ENCODE results near the gene PSMG2.

Gene PSMG2, protein sequence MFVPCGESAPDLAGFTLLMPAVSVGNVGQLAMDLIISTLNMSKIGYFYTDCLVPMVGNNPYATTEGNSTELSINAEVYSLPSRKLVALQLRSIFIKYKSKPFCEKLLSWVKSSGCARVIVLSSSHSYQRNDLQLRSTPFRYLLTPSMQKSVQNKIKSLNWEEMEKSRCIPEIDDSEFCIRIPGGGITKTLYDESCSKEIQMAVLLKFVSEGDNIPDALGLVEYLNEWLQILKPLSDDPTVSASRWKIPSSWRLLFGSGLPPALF

DNA sequence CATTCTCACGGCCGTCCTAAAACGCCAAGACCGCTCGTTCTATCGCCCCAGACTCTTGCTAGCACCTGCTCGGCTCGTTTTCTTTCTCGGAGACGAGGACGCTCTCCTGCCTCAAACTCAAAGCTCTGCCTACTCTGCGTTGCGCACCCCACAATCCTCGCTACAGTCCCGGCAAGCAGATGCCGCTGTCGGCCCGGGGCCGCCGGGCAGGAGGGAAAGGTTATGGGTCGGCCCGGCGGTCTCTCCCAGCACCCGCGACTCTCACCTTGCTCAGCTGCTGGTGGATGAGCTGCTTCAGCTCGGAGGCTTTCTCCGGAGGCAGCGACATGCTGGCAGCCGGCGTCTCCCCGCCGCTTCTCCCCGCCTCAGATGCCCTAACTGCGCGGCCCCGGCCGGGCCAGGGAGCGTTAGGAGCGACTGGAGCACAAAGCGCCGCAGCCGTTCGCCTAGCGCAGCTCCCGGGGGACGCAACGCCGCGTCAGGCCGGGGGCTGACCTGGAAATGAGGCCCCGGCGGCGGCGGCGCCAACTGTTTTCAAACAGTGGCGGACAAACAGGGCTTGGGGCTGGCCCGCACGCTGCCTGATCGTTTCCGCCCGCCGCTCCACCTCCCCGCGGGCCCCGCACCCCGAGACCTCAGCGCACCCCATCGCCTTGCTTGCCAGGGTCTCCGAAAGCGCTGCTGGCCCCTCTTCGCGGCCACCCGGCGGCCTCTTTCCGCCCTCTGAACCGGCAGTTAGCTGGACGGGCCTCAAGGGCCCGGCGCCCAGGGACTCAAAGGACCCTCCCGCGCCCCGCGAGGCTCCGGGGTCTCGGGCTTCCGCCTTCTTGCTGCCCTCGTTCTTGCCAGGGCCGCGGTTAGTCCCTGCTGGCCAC lies at the start of gene PSMG2, which contains the start of gene CEP76:
Gene PSMG2 (plus strand): TSS at position 822 of the 875 bp plus-strand sequence. CDS start 66 bp downstream, outside the sequence.
Gene CEP76 (minus strand): TSS at position 503 of the 875 bp plus-strand sequence. CDS start 175 bp downstream, at position 328.
- TF ChIP-seq, protein P1, sequence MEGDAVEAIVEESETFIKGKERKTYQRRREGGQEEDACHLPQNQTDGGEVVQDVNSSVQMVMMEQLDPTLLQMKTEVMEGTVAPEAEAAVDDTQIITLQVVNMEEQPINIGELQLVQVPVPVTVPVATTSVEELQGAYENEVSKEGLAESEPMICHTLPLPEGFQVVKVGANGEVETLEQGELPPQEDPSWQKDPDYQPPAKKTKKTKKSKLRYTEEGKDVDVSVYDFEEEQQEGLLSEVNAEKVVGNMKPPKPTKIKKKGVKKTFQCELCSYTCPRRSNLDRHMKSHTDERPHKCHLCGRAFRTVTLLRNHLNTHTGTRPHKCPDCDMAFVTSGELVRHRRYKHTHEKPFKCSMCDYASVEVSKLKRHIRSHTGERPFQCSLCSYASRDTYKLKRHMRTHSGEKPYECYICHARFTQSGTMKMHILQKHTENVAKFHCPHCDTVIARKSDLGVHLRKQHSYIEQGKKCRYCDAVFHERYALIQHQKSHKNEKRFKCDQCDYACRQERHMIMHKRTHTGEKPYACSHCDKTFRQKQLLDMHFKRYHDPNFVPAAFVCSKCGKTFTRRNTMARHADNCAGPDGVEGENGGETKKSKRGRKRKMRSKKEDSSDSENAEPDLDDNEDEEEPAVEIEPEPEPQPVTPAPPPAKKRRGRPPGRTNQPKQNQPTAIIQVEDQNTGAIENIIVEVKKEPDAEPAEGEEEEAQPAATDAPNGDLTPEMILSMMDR (IDR thresholded peaks at IDR 0.05; ENCODE audit: low read depth, low read length, missing control alignments), result no peak
- DNase-seq (ENCODE audit: low read depth), result peak; percentile 68
- in situ Hi-C loops (cut with HindIII; ENCODE audit: low sequenced_read_pairs), result no loop called here
- H3K4me3 ChIP-seq (ENCODE audit: low read depth, low read length), result peak within 1 kb of the TSS; percentile 99

DNA sequence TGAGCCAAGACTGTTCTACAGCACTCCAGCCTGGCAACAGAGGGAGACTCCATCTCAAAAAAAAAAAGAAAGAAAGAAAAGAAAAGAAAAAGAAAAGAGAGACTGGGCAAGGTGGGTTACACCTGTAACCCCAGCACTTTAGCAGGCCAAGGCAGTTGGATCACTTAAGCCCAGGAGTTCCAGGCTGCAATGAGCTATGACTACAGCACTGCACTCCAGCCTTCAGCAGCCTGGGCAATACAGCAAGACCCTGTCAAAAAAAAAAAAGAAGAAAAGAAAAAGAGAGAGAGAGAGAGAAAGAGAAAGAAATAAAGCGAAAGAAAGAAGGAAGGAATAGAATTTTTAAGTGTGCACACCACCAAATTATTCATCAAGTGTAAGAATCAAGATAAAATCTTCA lies 47.9 kb upstream of the PSMG2 start:
- H3K4me3 ChIP-seq (ENCODE audit: low read depth, low read length), result no peak overlapping the region
- no peak for DNase-seq (ENCODE audit: low read depth)
- in situ Hi-C loops (cut with HindIII; ENCODE audit: low sequenced_read_pairs), result no loop called here
- TF ChIP-seq, protein P1 (IDR thresholded peaks at IDR 0.05; ENCODE audit: low read depth, low read length, missing control alignments), result no peak

DNA sequence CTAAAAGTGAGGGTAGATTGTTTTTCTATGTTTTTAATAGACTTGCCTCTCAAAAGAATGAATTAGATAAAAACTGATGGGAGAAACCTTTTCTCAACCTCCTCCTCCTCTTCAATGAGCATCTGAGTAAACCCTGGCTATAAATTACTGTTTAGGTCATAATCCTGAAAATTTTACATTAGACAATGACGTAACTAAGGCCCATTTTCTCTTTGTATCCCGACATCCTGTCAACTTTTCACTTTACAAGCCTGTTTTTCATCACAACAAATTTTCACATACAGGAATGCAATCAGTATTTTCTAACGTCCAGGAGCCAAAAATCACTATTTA lies 46.3 kb upstream of the PSMG2 start:
- TF ChIP-seq, protein P1 (IDR thresholded peaks at IDR 0.05; ENCODE audit: low read depth, low read length, missing control alignments), result no peak
- in situ Hi-C loops (cut with HindIII; ENCODE audit: low sequenced_read_pairs), result no loop called here
- no peak for DNase-seq (ENCODE audit: low read depth)
- peak overlapping the region; percentile 64 for H3K4me3 ChIP-seq (ENCODE audit: low read depth, low read length)

DNA sequence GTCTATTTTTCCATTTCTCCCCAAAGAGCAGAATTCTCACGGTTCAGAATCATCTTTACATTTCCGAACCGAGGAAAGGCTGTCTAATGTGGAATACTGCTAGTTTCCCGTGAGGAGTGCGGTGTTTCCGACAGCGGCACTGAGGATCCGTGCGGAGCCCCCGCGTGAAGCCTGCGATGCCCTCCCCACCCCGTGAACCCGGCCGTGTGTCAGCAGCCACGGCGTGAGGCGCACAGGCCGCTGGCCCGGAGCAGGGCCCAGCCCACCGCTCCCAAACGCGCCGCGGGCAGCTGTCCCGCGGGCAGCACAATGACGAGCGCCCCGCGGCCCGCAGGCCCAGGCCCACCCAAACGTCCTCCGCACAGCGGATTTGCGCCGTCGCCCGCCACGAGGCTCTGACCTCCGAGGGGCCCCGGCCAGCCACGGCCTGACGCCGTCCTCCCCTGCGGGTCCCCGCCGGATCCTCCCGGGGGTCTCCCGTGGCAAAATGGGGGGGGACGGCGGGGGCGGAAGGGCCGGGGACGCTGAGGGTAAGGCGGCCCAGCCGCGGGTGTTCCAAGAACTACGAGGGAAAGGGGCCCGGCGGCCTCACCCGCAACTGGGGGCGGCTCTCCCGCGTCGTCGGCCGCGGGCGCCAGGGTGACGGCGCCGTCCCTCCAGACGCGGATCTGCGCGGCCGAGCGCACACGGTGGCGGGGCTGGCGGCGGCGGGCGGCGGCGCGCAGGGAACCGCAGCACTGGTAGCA lies 45.7 kb upstream of the PSMG2 start:
- in situ Hi-C loops (cut with HindIII; ENCODE audit: low sequenced_read_pairs), result no loop called here
- peak overlapping the region; percentile 64 for H3K4me3 ChIP-seq (ENCODE audit: low read depth, low read length)
- no peak for DNase-seq (ENCODE audit: low read depth)
- TF ChIP-seq, protein P1 (IDR thresholded peaks at IDR 0.05; ENCODE audit: low read depth, low read length, missing control alignments), result no peak

DNA sequence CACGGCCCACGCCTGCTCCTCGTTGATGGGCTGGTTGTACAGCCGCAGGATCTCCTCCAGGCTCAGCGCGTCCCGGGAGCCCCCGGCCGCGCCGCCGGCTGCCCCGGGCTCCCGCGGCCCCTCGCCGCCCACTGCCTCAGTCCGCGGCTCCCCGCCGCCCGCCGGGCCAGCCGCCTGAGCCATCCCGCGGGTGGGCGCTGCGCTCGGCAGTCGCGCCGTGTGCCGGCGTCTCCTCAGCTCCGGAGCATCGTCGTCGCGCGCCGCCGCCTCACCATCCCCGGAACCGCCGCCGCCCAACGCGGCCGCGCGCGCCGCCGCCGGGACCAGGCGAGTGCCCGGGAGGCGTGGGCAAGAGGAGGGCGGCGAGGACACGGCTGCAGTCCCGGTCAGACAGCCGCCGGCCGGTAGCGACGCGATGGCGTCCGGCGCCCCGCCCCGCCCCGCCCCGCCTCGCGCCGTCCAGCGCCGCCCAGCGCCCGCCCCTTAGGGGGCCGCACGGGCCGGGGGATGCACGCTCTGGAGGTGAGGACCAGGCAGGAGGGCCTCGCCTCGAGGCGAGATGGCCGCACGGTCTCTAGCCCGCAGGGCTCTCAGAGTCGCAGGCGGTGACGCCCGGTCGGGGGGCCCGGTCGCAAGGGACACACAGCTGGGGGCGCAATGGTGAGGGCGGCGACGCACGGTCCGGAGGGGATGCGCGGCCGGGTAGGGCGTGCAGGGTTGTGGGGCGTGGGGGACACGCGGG lies 45.0 kb upstream of the PSMG2 start, which contains the start of gene SPIRE1:
Gene SPIRE1 (minus strand): TSS at position 424 of the 742 bp plus-strand sequence. CDS start 241 bp downstream, at position 183.
- no peak for DNase-seq (ENCODE audit: low read depth)
- TF ChIP-seq, protein P1 (IDR thresholded peaks at IDR 0.05; ENCODE audit: low read depth, low read length, missing control alignments), result no peak
- H3K4me3 ChIP-seq (ENCODE audit: low read depth, low read length), result peak within 1 kb of the TSS; percentile 64
- in situ Hi-C loops (cut with HindIII; ENCODE audit: low sequenced_read_pairs), result no loop called here

Measured in astrocyte of the cerebellum (primary cell).